ENCODE measurements around the gene HTR7.
"Not testable (repeated sequence)": the region's sequence is repeated elsewhere in the genome, so short reads cannot be mapped to it uniquely, and the experiment has no call there.

The HTR7 gene

DNA sequence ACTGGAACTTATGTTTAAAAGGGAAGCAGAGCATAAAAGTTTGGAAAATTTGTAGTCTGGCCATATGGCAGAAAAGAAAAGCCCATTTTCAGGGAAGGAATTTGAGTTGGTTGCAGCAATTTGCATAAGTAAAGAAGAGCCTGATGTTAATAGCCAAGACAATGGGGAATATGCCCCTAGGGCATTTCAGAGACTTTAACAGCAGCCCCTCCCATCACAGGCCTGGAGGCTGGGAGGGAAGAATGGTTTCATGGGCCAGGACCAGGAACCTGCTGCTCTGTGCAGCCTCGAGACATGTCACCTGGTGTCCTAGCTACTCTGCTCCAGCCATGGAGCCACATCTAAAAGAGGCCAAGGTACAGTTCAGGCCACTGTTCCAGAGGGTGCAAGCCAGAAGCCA is 35.3 kb downstream of the HTR7 start:
- H3K36me3 ChIP-seq = no peaks in the 10 kb centered on the region
- no peaks in the 10 kb centered on the region for H3K27me3 ChIP-seq
- no peaks in the 10 kb centered on the region for H3K4me1 ChIP-seq (ENCODE audit: control insufficient read depth in 1 of 2, insufficient read depth in 1 of 2, low read depth in 1 of 2, low read length in 1 of 2)
- H3K4me3 ChIP-seq (ENCODE audit: low read depth in 1 of 2, low read length in 1 of 2) = no peak overlapping the region
- H3K9me3 ChIP-seq = no peaks in the 10 kb centered on the region
- H3K27ac ChIP-seq = no peak overlapping the region
- no peak for TF ChIP-seq CTCF (IDR thresholded peaks at IDR 0.05)

DNA sequence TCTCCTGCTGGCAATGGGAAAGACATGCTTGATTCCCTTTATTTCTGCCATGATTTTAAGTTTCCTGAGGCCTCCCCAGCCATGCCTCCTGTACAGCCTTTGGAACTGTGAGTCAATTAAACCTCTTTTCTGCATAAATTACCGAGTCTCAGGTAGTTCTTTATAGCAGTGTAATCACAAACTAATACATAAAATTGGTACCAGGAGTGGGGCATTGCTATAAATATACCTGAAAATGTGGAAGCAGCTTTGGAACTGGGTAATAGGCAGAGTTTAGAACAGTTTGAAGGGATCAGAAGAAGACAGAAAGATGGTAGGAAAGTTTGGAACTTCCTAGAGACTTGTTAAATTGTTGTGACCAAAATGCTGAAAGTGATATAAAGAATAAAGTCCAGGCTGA is 36.0 kb downstream of the HTR7 start:
- not testable (repeated sequence) for H3K4me3 ChIP-seq (ENCODE audit: low read depth in 1 of 2, low read length in 1 of 2); H3K27ac ChIP-seq; H3K4me1 ChIP-seq (ENCODE audit: control insufficient read depth in 1 of 2, insufficient read depth in 1 of 2, low read depth in 1 of 2, low read length in 1 of 2); H3K9me3 ChIP-seq; H3K27me3 ChIP-seq; H3K36me3 ChIP-seq

DNA sequence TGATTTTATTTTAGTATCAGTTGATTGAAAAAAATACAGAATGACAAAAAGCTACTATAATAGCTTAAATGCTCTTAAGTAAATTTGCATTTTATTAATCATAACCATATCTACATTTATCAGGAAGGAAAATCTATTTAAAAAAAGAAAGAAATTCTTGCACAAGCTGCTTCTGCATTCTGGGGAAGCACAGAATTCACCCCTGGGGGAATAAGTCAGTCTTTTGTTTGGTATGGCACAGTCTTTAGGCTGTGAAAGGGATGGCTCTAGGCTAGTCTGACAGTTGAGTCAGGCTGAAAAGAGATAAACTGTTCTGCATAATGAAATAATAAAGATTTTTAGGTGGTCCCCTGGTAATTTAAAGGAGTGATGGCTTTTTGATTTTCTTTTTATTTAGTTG is 37.9 kb downstream of the HTR7 start:
- no peaks in the 10 kb centered on the region for H3K36me3 ChIP-seq
- H3K27me3 ChIP-seq = no peaks in the 10 kb centered on the region
- no peaks in the 10 kb centered on the region for H3K9me3 ChIP-seq
- no peak for TF ChIP-seq CTCF (IDR thresholded peaks at IDR 0.05)
- H3K4me1 ChIP-seq (ENCODE audit: control insufficient read depth in 1 of 2, insufficient read depth in 1 of 2, low read depth in 1 of 2, low read length in 1 of 2) = no peaks in the 10 kb centered on the region
- H3K27ac ChIP-seq = no peak overlapping the region
- H3K4me3 ChIP-seq (ENCODE audit: low read depth in 1 of 2, low read length in 1 of 2) = no peak overlapping the region

DNA sequence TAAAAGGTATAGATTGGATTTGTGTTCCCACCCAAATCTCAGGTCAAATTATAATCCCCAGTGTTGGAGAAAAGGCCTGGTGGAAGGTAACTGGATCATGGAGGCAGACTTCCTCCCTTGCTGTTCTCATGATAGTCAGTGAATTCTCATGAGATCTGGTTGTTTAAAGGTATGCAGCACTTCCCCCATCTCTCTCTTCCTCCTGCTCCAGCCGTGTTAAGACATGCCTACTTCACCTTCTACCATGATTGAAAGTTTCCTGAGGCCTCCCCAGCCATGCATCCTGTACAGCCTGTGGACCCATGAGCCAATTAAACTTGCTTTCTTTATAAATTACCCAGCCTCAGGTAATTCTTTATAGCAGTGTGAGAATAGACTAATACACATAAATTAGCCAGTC is 39.1 kb downstream of the HTR7 start:
- H3K27ac ChIP-seq = no peak overlapping the region

GRCh38 chr10:90817128-90817889 is 40.5 kb downstream of the HTR7 start:
- Histone ChIP-seq H3K27ac (no peak overlapping the region), H3K27me3 (no peaks in the 10 kb centered on the region), H3K4me1 (ENCODE audit: control insufficient read depth in 1 of 2, insufficient read depth in 1 of 2, low read depth in 1 of 2, low read length in 1 of 2) (no peaks in the 10 kb centered on the region), H3K9me3 (no peaks in the 10 kb centered on the region), H3K4me3 (ENCODE audit: low read depth in 1 of 2, low read length in 1 of 2) (no peak overlapping the region), H3K36me3 (no peaks in the 10 kb centered on the region)
- TF ChIP-seq CTCF (IDR thresholded peaks at IDR 0.05) = no peak

More for the DNA sequence above, 39.1 kb downstream of the HTR7 start:
- Histone ChIP-seq H3K4me1 (ENCODE audit: control insufficient read depth in 1 of 2, insufficient read depth in 1 of 2, low read depth in 1 of 2, low read length in 1 of 2) (no peaks in the 10 kb centered on the region), H3K27me3 (no peaks in the 10 kb centered on the region), H3K4me3 (ENCODE audit: low read depth in 1 of 2, low read length in 1 of 2) (no peak overlapping the region), H3K36me3 (no peaks in the 10 kb centered on the region), H3K9me3 (no peaks in the 10 kb centered on the region)
- TF ChIP-seq CTCF (IDR thresholded peaks at IDR 0.05) = no peak

DNA sequence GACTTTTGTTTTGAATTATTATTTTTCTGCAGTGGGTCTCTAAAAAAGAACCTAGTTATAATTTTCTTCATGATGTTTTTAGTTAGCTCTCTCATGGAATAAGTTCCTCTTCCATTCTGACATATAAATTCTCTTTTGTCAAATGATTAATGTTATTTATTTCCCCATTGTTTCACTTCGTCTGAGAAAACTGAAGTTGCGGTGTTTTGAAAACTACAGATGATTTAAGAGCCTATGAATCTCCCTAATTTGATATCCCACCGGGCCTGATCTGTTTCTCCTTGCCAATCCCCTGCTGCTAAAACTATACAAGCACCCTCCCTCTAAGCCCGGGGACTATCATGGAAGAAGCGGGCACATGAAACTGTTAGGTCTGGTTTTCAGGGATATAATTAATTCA is 41.4 kb downstream of the HTR7 start:
- Histone ChIP-seq H3K36me3 (no peaks in the 10 kb centered on the region), H3K4me1 (ENCODE audit: control insufficient read depth in 1 of 2, insufficient read depth in 1 of 2, low read depth in 1 of 2, low read length in 1 of 2) (no peaks in the 10 kb centered on the region), H3K9me3 (no peaks in the 10 kb centered on the region), H3K27me3 (no peaks in the 10 kb centered on the region), H3K27ac (no peak overlapping the region), H3K4me3 (ENCODE audit: low read depth in 1 of 2, low read length in 1 of 2) (no peak overlapping the region)
- no peak for TF ChIP-seq CTCF (IDR thresholded peaks at IDR 0.05)

Data from neutrophil (primary cell).